Neuronal stem cell (in vitro differentiated cells): Measurements from ENCODE around the gene FAM180A.

Experiments used
- DNase-seq: peaks from one replicate; pipeline ENCODE4 v3.0.0-alpha.2; 2013; ENCODE audit warnings: low spot score
- H2AFZ ChIP-seq: one replicate; pipeline ENCODE4 v1.6.1; 2013; ENCODE audit warnings: mild to moderate bottlenecking, low read length, inconsistent platforms
- H2AK5ac ChIP-seq: 2 replicates; pipeline ENCODE4 v1.6.1; 2013; ENCODE audit warnings: low read depth, mild to moderate bottlenecking, inconsistent platforms, low read length, moderate library complexity, mixed read lengths
- H2BK120ac ChIP-seq: 2 replicates; pipeline ENCODE4 v1.6.1; 2013; ENCODE audit warnings: low read depth, mild to moderate bottlenecking, inconsistent platforms, low read length, moderate library complexity, mixed read lengths
- H2BK12ac ChIP-seq: one replicate; pipeline ENCODE4 v1.6.1; 2013; ENCODE audit warnings: low read length, inconsistent platforms
- H2BK15ac ChIP-seq: 2 replicates; pipeline ENCODE4 v1.6.1; 2013; ENCODE audit warnings: mild to moderate bottlenecking, low read length, inconsistent platforms, mixed read lengths
- H2BK5ac ChIP-seq: one replicate; pipeline ENCODE4 v1.6.1; 2013; ENCODE audit warnings: inconsistent platforms, mild to moderate bottlenecking, low read length, moderate library complexity
- H3K14ac ChIP-seq: one replicate; pipeline ENCODE4 v1.6.1; 2013; ENCODE audit warnings: low read length, inconsistent platforms
- H3K18ac ChIP-seq: 2 replicates; pipeline ENCODE4 v1.6.1; 2013; ENCODE audit warnings: low read length, inconsistent platforms
- H3K23ac ChIP-seq: 2 replicates; pipeline ENCODE4 v1.6.1; 2013; ENCODE audit warnings: low read depth, mild to moderate bottlenecking, mixed read lengths, low read length, inconsistent platforms; ENCODE audit not compliant: poor library complexity
- H3K27ac ChIP-seq: replicated peaks from 3 replicates; pipeline ENCODE4 v1.5.1; 2013; ENCODE audit warnings: low read length, inconsistent platforms
- H3K27me3 ChIP-seq, 3 experiments: 2 replicates each; pipeline ENCODE4 v1.6.1; 2013; ENCODE audit warnings: low read length in 3 of 3, mild to moderate bottlenecking in 2 of 3, inconsistent platforms in 1 of 3, low read depth in 1 of 3, mixed read lengths in 1 of 3, moderate library complexity in 1 of 3; ENCODE audit not compliant: control insufficient read depth in 3 of 3, insufficient read depth in 3 of 3
- H3K36me3 ChIP-seq, 2 donors: replicated peaks in 1 of 2; 2 replicates each; pipeline ENCODE4 v1.6.1; 2013; ENCODE audit warnings: low read length in 2 of 2; ENCODE audit not compliant: control insufficient read depth in 2 of 2, insufficient read depth in 2 of 2
- H3K4ac ChIP-seq: 2 replicates; pipeline ENCODE4 v1.6.1; 2013; ENCODE audit warnings: inconsistent platforms, mild to moderate bottlenecking, low read length, moderate library complexity
- H3K4me1 ChIP-seq, 2 donors: 1 replicate in 1 of 2; 2 replicates in 1 of 2; pipeline ENCODE4 v1.6.1; 2013; ENCODE audit warnings: low read length in 2 of 2, low read depth in 1 of 2; ENCODE audit not compliant: control insufficient read depth in 2 of 2, insufficient read depth in 1 of 2
- H3K4me2 ChIP-seq: one replicate; pipeline ENCODE4 v1.6.1; 2013; ENCODE audit warnings: mild to moderate bottlenecking, low read length, inconsistent platforms; ENCODE audit not compliant: insufficient read depth, poor library complexity, severe bottlenecking
- H3K4me3 ChIP-seq, 2 donors: 2 replicates each; pipeline ENCODE4 v1.5.1; 2013; ENCODE audit warnings: low read length in 2 of 2, mild to moderate bottlenecking in 2 of 2, inconsistent platforms in 1 of 2, moderate library complexity in 1 of 2
- H3K79me1 ChIP-seq: one replicate; pipeline ENCODE4 v1.6.1; 2013; ENCODE audit warnings: low read depth, mild to moderate bottlenecking, inconsistent platforms, low read length, moderate library complexity
- H3K9ac ChIP-seq: one replicate; pipeline ENCODE4 v1.6.1; 2013; ENCODE audit warnings: mild to moderate bottlenecking, low read depth, low read length, inconsistent platforms; ENCODE audit not compliant: poor library complexity
- H3K9me3 ChIP-seq, 2 donors: replicated peaks in 1 of 2; 2 replicates each; pipeline versions ENCODE3 to v1.6.1; 2013; ENCODE audit warnings: low read length in 2 of 2, mild to moderate bottlenecking in 2 of 2, inconsistent platforms in 1 of 2, low read depth in 1 of 2, mixed read lengths in 1 of 2, moderate library complexity in 1 of 2; ENCODE audit not compliant: control insufficient read depth in 2 of 2, insufficient read depth in 1 of 2
- H4K8ac ChIP-seq: one replicate; pipeline ENCODE4 v1.6.1; 2013; ENCODE audit warnings: low read depth, mild to moderate bottlenecking, inconsistent platforms, low read length, moderate library complexity
- H4K91ac ChIP-seq: one replicate; pipeline ENCODE4 v1.6.1; 2013; ENCODE audit warnings: low read length, low read depth, mild to moderate bottlenecking, inconsistent platforms; ENCODE audit not compliant: poor library complexity
- WGBS, 2 donors: extraction: QIAGEN DNeasy Blood & Tissue Kit; methylation state at CpG; one replicate each; pipeline ENCODE4 v1.1.7; 2013; ENCODE audit warnings: missing lambda C conversion rate in 2 of 2, mixed read lengths in 1 of 2; ENCODE audit not compliant: insufficient read length in 2 of 2, insufficient replicate concordance in 1 of 2; ENCODE audit errors: extremely low coverage in 2 of 2; 5-methylcytosine and 5-hydroxymethylcytosine counted together

FAM180A gene

GRCh38 chr7:135728136-135728669, 20.4 kb downstream of the FAM180A start, which contains the start of gene SLC13A4:
TSS of gene SLC13A4 (minus strand) at chr7:135728186. CDS start at chr7:135727496, 690 bp downstream.
- Histone ChIP-seq H3K18ac (peak within 1 kb of the TSS; percentile 68), H4K91ac (no peak within 1 kb of the TSS), H2BK5ac (no peak within 1 kb of the TSS), H3K27me3 (peaks cover 0 to 11% (median 0%) of the 10 kb centered on the region in 3 experiments), H2BK120ac (no peak within 1 kb of the TSS), H3K27ac (no peak within 1 kb of the TSS), H3K9ac (no peak within 1 kb of the TSS), H3K36me3 (no peaks in the 10 kb centered on the region), H3K14ac (peak within 1 kb of the TSS; percentile 83), H2BK15ac (no peak within 1 kb of the TSS), H4K8ac (no peak within 1 kb of the TSS), H3K4ac (no peak within 1 kb of the TSS), H3K79me1 (no peaks in the 10 kb centered on the region), H3K4me1 (peaks cover 0 to 3% of the 10 kb centered on the region in 2 donors), H3K4me2 (peak within 1 kb of the TSS; percentile 35), H3K23ac (no peak within 1 kb of the TSS), H3K4me3 (no peak within 1 kb of the TSS), H3K9me3 (no peaks in the 10 kb centered on the region), H2BK12ac (peak within 1 kb of the TSS; percentile 36), H2AK5ac (peak within 1 kb of the TSS; percentile 59), H2AFZ (peak within 1 kb of the TSS; percentile 64)
- no CpG with 5 or more reads among the region's 11 CpGs for WGBS, 2 donors
- peak; percentile 52 for DNase-seq

GRCh38 chr7:135726911-135727673, 21.5 kb downstream of the FAM180A start:
- H3K79me1 ChIP-seq = no peaks in the 10 kb centered on the region
- no peak overlapping the region for H3K4me2 ChIP-seq
- H3K4me3 ChIP-seq = no peak overlapping the region
- H3K18ac ChIP-seq = peak overlapping the region; percentile 68
- H3K9me3 ChIP-seq = no peaks in the 10 kb centered on the region
- H2BK15ac ChIP-seq = no peak overlapping the region
- H2AK5ac ChIP-seq = peak overlapping the region; percentile 59
- H2BK12ac ChIP-seq = peak overlapping the region; percentile 36
- H3K4ac ChIP-seq = no peak overlapping the region
- no peak overlapping the region for H3K9ac ChIP-seq
- DNase-seq = no peak
- H3K36me3 ChIP-seq = no peaks in the 10 kb centered on the region
- peaks cover 0 to 3% of the 10 kb centered on the region in 2 donors for H3K4me1 ChIP-seq
- peaks cover 0 to 14% (median 0%) of the 10 kb centered on the region in 3 experiments for H3K27me3 ChIP-seq
- no peak overlapping the region for H2AFZ ChIP-seq
- H3K14ac ChIP-seq = peak overlapping the region; percentile 83
- H3K27ac ChIP-seq = no peak overlapping the region
- no peak overlapping the region for H4K91ac ChIP-seq
- H3K23ac ChIP-seq = no peak overlapping the region
- H2BK120ac ChIP-seq = no peak overlapping the region
- no peak overlapping the region for H4K8ac ChIP-seq
- WGBS, 2 donors = no CpG with 5 or more reads among the region's 30 CpGs
- H2BK5ac ChIP-seq = no peak overlapping the region

- H2BK120ac ChIP-seq = no peak overlapping the region
- WGBS, 2 donors = no CpG with 5 or more reads among the region's 5 CpGs
Observed at GRCh38 chr7:135726276-135726788, 22.3 kb downstream of the FAM180A start.

GRCh38 chr7:135723411-135723810, 25.2 kb downstream of the FAM180A start:
- Histone ChIP-seq H3K18ac (no peak overlapping the region), H3K27me3 (peaks cover 0 to 8% (median 0%) of the 10 kb centered on the region in 3 experiments), H3K14ac (no peak overlapping the region), H3K4me3 (no peak overlapping the region), H3K4me1 (peaks cover 10 to 15% of the 10 kb centered on the region in 2 donors), H2BK15ac (no peak overlapping the region), H2BK120ac (no peak overlapping the region), H2BK5ac (no peak overlapping the region), H3K23ac (no peak overlapping the region), H4K91ac (no peak overlapping the region), H3K9me3 (no peaks in the 10 kb centered on the region), H2AFZ (no peak overlapping the region), H4K8ac (no peak overlapping the region), H3K27ac (no peak overlapping the region), H2BK12ac (no peak overlapping the region), H3K4ac (no peak overlapping the region), H3K36me3 (no peaks in the 10 kb centered on the region), H2AK5ac (no peak overlapping the region), H3K79me1 (no peaks in the 10 kb centered on the region), H3K9ac (no peak overlapping the region), H3K4me2 (no peak overlapping the region)
- DNase-seq = no peak
- WGBS, 2 donors = no CpG with 5 or more reads among the region's 7 CpGs

More at GRCh38 chr7:135726276-135726788, 22.3 kb downstream of the FAM180A start:
- H3K18ac ChIP-seq = no peak overlapping the region
- no peak for DNase-seq
- peaks cover 0 to 14% (median 0%) of the 10 kb centered on the region in 3 experiments for H3K27me3 ChIP-seq
- H4K91ac ChIP-seq = no peak overlapping the region
- H3K27ac ChIP-seq = no peak overlapping the region
- H2AFZ ChIP-seq = no peak overlapping the region
- no peak overlapping the region for H2AK5ac ChIP-seq
- H2BK5ac ChIP-seq = no peak overlapping the region
- H3K4ac ChIP-seq = no peak overlapping the region
- no peak overlapping the region for H3K4me2 ChIP-seq
- peaks cover 0 to 4% of the 10 kb centered on the region in 2 donors for H3K4me1 ChIP-seq
- no peak overlapping the region for H3K4me3 ChIP-seq
- H2BK15ac ChIP-seq = no peak overlapping the region
- no peaks in the 10 kb centered on the region for H3K79me1 ChIP-seq
- H2BK12ac ChIP-seq = no peak overlapping the region
- H3K9ac ChIP-seq = no peak overlapping the region
- no peak overlapping the region for H3K23ac ChIP-seq
- H3K9me3 ChIP-seq = no peaks in the 10 kb centered on the region
- H3K14ac ChIP-seq = no peak overlapping the region
- H3K36me3 ChIP-seq = no peaks in the 10 kb centered on the region
- no peak overlapping the region for H4K8ac ChIP-seq
